H1 (cell line): Measurements from ENCODE around the gene ALG9. TPM values are rescaled to one million over a fixed set of nuclear protein-coding genes. Genes with fewer than 3 reads are reported as not detected.

Experiments
- ATF3 ChIP-seq: IDR thresholded peaks from 2 replicates; pipeline ENCODE4 v1.6.1; 2011; ENCODE audit warnings: low read depth, mild to moderate bottlenecking, low read length; ENCODE audit not compliant: insufficient read depth
- CHD1 ChIP-seq: IDR thresholded peaks from 2 replicates; pipeline ENCODE4 v1.6.1; 2012; ENCODE audit warnings: low read depth, low read length, improper control_type of control experiment
- FOSL1 ChIP-seq: IDR thresholded peaks from 2 replicates; pipeline ENCODE4 v1.6.1; 2011; ENCODE audit warnings: mild to moderate bottlenecking, low read depth, low read length, moderate library complexity; ENCODE audit not compliant: insufficient read depth
- RFX5 ChIP-seq: IDR thresholded peaks from 2 replicates; pipeline ENCODE4 v1.6.1; 2011; ENCODE audit warnings: low read depth, low read length, improper control_type of control experiment, borderline replicate concordance
- polyA plus RNA-seq, 7 experiments: library from polyadenylated mRNA; depleted of rRNA in 3 of 7; stranded (reverse) in 5 of 7; unstranded in 2 of 7; fragments of >200 nt in 5 of 7; fragments of 200-250 nt in 2 of 7; gene quantifications; 1 replicate in 5 of 7; 2 replicates in 1 of 7; 4 replicates in 1 of 7; pipeline versions ENCODE4 v1.2.1 to v1.2.3, GENCODE V29; 2011 to 2013; ENCODE audit warnings: missing spikeins in 2 of 7, mixed read lengths in 2 of 7
- total RNA-seq: library from RNA; stranded (reverse); fragmentation: NEBNext Ultra II Directional; extraction: Animal tissue kit (Norgen Biotek cat#: 25700); gene quantifications from 2 replicates; pipeline ENCODE4 v1.2.1, GENCODE V29; 2021
- TF ChIP-seq, protein P1 (sequence below): IDR thresholded peaks from 2 replicates; pipeline ENCODE4 v1.6.1; 2012; ENCODE audit warnings: low read length, inconsistent platforms

Gene ALG9
- total and polyA plus RNA-seq, 2 of the 8 experiments (the other 6 are each of a cell fraction or from before 2014, with no cell fraction given): 23.5 to 24.5 TPM

DNA sequence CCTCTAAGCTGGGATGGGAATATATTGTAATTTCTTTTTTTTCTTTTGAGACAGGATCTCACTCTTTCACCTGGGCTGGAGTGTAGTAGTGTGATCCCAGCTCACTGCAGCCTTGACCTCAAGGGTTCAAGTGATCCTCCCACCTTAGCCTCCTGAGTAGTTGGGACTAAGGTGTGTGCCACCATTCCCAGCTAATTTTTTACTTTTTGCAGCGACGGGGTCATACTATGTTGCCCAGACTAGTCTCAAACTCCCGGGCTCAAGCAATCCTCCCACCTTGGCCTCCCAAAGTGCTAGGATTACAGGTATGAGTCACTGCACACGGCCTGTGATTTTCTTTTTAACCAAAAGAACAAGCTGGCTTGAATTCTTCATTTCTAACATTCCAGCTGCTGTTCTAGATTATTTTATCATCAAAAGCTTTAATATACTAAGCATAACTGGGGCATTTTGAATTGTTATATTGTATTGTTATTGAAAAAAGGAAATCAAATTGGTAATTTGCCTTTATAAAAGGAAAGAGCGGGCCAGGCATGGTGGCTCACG, 78.4 kb downstream of the ALG9 start (continued):
- TF ChIP-seq ATF3 (no peak), RFX5 (no peak), FOSL1 (no peak), CHD1 (no peak)
- TF ChIP-seq, protein P1, sequence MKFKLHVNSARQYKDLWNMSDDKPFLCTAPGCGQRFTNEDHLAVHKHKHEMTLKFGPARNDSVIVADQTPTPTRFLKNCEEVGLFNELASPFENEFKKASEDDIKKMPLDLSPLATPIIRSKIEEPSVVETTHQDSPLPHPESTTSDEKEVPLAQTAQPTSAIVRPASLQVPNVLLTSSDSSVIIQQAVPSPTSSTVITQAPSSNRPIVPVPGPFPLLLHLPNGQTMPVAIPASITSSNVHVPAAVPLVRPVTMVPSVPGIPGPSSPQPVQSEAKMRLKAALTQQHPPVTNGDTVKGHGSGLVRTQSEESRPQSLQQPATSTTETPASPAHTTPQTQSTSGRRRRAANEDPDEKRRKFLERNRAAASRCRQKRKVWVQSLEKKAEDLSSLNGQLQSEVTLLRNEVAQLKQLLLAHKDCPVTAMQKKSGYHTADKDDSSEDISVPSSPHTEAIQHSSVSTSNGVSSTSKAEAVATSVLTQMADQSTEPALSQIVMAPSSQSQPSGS: no peak
